Brain pericyte (primary cell): ENCODE data around the gene GRIK3.

Experiments used
- DNase-seq: peaks from one replicate; pipeline ENCODE4 v3.0.0-alpha.2; 2012; ENCODE audit warnings: low read depth, low spot score

Gene GRIK3

DNA sequence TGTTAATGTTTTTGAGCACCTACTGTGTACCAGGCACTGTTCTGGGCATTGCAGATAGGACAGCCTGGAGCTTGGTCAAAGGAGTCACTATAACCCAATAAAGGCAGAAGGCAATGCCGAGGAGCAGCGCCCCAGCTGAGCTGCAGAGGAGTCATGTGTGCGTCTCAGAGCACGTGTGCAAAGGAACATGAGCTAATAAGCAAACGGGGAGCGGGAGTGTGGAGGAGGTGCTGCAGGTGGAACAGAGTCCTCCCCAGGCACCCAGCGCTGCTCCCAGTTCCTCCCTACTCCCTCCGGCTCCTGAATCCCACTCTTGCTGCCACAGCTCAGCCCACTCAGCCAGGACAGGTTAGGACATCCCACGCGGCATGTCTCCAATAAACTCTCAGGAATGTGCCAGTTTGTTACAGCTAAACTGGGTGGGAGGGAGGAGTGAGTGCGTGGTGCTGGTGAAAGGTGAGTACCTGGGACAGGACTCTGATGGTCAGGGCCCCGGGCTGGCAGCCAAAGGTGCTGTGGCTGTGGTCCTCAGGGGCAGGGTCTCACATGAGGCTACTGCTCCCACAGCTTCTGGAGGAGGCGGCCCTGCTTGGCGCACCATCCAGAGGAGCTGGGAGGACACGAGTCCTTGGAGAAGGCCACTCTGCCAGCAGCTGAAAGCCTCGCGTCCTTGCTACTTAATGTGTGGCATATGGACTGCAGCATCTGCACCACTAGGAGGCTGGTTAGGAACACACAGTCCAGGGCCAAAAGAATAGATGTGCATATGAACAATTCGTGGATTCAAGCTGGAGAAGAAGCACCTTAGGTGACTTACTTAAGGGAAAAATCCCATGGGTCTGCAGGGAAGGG is 52.3 kb downstream of the GRIK3 start:
- DNase-seq = no peak

DNA sequence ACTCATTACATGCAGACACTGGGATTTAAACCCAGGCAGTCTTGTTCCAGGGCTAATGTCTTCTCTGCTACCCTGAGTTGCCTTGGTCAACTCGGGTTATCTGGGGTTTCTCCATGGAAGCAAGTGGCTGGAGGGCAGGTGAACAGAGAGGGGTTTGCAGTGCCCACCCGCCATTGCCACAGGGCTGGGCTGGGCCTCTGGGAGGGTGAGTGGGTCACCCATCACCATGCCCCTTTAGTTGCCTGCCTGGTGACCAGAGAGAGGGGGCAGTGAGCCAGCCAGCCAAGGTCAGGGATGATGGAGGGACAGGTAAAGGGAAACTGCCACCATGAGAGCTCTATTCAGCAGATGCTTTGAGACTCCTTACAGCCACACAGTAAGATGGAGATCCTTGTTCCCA is 53.2 kb downstream of the GRIK3 start:
- no peak for DNase-seq

DNA sequence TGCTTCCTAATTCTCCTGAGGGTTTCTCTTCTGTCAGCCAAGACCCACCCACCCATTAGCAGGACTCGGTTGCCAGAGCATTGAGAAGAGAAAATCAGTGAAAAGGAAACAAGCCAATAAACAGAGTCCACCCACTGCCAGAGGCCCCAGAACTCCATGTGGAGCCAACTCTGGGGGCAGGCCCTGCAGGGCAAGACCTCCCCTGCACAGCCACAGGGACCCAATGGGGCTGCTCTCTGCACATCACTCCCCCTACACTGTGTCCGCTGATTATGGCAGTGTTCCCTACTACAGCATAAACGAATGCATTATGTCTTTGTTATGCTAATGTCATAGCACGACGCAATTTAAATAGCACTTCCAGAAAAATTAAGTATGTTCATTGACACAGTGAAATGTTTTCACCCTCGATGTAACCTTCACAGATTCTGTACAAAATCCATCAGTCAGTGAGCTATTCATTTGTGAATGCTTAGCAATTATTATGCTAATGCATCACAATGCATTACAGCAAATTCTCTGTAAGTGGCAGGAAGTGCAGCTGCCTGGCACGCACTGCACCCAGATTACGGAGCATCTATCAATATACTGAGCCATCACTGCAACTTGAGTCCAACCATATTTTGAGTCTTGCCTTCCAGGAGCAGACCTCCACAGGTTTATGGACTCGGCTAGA is 56.4 kb downstream of the GRIK3 start:
- no peak for DNase-seq

DNA sequence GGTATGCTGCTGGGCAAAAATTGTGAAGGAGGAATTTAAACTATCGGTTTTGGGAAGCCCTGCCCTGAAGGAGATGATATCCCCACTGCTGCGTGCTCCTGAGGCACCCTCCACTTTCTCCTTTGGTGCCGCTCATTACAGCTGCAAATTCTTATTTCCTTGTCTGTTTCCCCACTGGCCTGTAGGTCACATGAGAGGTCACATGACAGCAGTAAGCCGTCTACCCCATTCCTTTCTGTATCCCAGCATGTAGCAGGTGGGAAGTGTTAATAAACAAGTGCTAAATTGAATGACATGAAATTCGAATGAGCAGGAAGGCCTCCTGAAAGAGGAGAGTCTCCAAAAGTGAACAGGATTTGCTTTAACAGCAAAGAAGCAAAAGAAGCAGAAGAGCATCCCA is 58.7 kb downstream of the GRIK3 start:
- DNase-seq = no peak

DNA sequence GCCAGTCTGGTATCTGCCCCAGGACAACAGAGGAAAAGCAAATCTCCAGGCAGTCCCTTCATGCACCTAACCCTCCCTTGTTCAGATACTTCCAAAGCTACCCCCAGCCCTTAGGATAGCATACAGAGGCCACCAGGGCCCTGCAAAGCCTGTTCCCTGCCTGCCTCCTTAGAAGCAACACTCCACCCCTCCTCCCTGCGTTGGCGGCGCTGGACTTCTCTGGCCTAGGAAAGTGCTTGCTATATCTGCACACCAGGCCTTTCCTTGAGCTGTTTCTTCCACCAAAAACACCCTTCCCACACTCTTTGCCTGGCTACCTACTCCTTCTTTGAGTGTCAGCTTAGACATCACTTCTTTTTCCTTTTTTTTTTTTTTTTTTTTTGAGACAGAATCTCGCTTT is 61.3 kb downstream of the GRIK3 start:
- DNase-seq = no peak

DNA sequence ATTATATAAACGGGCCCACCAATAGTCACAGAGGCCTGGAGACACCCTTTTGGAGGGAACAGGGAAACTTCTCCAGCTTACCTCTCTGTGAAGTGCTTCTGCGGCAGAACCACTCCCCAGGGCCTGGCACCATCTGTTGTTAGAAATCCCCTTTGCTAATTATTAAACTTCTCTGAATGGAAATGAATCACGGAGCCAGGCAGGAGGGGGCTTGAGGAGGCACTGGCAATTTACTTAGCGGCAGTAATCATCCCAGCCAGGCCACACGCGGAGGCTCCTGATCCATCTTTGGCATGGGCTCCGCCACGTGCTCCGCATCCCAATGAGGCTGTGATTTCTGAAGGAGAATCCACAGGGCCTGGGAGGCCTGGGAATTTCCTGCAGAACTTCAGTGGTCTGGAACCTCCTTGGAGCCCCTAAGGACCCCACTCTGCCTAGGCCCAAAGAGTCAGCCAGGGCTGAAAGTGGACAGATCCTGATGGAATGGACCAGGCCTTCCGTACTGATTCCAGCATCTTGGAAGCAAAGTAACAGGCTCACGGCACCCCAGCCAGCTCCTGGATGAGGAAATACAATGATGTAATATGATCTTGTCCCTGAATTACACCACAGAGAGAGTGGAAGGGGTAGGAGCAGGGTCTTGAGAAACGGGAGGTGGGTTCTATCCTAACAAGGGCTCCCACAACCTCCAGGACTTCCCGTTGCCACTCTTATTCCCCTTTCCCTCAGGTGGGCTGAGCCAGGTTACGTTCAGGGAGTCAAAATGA is 62.3 kb downstream of the GRIK3 start:
- no peak for DNase-seq

DNA sequence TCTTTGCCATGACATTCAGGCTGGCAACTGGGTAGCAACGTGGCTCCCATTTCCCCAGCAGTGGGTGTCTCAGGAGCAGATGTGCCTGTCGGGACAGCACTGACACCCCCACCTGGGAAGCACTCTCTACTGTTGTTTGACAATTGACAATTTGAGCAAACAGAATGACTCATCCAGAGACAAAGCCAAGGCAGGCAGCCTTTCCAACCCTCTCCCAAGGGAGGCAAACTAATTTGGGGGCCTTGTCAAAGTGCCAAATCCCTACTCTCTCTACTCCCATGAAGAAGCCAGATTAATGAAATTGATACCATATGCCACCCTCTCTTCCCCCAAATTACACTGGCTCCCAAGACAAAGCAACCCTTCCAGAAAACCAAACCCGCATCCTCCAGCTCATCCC is 65.6 kb downstream of the GRIK3 start:
- no peak for DNase-seq

DNA sequence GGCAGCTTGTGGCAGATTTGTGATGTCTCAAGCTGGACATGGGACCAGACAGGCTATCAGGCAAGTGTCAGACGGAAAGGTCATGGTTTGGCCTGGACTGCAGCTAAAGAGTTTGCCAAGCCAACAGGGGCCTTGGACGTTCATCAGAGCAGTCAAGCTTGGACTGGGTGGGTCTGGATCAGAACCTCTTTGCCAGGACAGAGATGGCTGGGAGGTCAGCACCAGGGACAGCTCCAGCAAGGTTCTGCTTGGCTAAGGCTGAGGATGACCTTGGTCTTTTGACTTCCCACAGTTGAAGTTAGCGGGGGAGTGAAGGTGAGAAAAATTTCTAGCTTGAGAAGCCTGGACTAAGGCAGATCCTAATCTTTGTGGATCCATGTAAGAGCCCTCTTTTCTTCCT is 68.1 kb downstream of the GRIK3 start:
- DNase-seq = no peak

DNA sequence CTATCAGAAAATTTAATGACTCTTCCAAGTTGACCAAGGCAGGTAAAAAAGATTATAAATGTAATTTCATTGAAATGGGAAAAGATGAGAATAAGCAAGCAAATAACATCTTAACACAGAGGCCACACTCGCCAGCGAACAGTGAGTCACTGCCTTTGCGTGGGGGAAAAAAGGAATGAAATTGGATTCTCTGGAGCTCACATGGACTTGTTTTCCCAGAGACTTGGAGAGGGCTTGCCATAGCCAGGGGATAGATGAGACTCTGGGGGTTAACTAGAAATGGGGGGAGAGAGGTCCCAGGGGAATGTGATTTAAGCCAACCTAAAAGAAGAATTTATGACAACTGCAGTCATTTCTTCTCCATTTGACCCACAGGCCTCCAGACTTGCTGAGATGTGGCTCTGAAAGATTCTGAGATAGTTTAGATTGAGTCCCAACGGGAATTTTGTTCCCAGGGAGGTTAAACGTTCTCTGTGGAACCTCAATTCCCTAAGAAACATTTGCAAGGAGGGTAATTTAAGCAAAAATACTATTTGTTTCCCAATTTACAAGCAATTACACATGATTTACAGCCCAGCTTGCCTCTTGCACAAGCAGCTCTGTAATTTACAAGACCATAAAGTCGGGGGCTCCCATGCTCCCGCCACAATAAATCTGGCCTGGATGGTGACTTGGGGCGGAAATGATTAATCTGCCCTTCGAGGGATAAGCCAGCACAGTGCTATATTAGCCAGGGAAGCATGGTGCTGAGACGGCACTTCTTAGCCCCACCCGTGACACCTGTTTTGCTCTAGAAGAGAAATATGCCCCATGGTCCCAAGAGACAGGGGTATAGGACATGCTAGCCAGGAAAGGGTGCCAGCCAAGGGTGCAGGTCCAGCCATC is 68.8 kb downstream of the GRIK3 start:
- DNase-seq = no peak

DNA sequence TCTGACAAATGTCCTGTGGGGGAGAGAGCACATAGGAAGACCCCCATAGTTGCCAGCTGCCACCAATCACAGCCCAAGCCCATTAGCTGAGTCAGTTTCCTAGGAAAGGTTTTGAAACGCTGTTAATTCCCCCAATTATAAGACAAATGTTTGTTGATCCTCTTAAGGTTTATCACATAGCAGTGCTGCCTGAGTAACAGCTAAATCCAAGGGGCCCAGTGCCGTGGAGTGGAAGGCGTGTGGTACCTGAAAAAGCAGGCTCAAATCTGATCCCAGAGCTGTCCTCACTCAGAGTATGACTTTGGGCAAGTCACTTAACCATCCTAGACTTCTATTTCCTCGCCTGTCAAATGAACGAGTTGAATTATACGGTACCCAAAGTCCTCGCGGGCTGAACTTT is 69.5 kb downstream of the GRIK3 start:
- no peak for DNase-seq

DNA sequence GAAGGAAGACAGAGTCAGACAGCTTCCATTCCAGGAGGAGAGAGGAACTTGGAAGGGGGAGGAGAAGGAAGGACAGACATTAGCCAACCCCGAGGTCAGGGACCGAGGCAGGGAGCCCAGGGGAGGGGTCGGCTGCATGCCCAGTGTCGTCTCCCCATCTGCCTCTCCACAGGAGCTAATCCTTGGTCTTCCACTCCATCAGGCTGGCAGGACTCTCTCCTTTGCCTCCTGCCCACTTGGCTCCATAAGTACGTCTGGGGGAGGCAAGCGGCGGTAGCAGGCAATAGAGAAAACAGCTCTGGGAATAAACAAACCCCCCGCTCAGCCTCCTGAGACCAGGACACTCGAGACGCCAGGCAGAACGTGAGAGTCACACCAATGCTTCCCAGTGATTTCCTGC is 71.3 kb downstream of the GRIK3 start:
- DNase-seq = no peak

DNA sequence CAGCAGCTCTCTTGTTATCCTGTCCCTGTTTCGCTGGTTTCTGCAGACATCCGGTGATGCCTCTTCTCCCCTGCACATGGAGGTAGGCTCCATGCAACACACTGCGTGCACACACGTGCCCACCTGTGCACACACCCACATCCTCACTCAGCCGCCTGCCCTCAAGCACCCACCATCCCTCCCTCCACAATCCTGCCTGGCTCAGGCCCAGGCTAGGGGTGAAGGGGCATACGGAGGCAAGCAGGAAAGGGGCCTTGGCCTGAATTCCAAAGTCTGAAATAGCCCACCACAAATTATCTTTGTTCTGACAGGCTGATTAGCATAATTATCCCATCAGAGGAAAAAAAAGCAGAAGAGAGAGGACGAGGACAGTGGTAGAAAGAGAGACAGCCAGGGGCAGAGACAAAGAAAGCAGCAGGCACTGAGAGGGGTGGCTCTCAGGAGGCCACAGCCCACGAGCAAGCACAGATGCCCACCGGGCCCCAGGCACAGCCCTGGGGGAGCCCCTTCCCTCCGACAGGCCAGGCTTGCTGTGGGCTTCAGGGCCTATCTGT is 73.2 kb downstream of the GRIK3 start:
- DNase-seq = no peak

DNA sequence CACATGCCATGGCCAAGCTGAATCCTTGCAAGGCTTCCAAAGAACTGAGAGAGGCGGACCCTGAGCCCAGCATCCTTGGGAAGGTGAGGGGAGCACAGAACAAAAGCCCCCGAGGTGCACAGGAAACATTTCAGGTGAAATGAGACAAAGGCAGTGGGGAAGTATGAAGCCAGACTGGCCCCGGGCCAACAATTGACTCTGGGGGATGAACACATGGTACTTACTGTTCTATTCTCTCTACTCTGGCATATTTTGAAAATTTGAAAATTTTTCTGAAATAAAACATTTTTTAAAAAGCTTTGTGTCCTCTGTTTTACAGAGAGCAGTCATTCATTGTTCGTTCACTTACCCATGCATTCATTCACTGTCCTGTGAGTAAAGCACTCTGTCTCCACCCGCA is 77.7 kb downstream of the GRIK3 start:
- no peak for DNase-seq

DNA sequence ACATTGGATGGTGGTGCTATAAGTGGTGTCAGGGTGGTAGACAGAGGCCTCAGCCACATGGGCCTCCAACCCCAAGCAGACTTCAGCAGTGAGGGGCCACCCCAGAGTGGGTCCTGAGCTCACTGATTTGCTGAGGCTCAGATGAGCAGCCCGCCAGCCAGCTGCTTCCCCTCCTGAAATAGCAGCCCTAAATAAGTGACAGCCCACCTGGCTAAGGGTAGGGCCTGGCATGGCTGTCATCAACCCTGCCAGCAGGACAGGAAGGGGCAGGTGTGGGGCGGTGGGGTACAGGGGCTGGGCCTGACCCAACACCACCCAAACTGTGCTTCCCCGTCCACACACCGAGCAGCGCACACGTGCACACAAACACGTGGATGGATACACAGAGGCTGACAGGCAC is 79.3 kb downstream of the GRIK3 start:
- DNase-seq = no peak

DNA sequence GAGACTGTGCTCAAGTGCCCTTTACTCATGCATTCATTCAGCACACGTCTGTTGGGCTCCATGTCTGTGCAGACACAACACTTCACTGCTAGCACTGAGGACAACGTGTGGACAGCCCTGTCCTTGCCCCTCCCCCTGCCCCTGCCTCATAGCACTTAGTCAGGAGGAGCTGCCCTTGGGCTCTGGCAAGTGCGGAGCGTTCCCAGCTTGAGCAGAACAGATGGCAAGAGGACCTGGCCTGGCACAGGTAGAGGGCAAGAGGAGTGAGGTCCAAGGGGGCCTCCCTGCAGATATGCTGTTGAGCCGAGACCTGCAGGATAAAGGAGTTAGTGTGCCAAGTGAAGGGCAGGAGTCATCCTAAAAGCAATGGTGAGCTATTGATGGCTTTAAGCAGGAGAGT is 81.3 kb downstream of the GRIK3 start:
- DNase-seq = no peak

DNA sequence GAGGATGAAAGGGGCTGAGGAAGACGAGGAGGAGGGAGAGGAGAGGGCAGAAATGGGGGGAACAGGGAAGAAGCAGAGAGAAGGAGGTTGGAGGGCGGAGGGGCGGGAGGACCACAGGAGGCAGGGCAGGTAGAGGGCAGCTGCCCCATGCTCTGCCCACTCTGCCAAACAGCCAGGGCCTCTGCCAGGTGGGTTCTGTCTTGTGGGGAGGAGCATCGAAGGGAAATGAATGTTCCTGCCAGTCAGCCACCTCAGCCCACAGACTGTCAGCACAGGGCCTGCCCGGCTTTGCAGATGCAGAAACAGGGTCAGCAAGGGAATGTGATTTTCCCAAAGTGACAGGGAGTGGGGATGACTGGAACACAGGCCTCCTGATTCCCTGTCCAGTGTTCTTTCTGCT is 82.6 kb downstream of the GRIK3 start:
- no peak for DNase-seq

DNA sequence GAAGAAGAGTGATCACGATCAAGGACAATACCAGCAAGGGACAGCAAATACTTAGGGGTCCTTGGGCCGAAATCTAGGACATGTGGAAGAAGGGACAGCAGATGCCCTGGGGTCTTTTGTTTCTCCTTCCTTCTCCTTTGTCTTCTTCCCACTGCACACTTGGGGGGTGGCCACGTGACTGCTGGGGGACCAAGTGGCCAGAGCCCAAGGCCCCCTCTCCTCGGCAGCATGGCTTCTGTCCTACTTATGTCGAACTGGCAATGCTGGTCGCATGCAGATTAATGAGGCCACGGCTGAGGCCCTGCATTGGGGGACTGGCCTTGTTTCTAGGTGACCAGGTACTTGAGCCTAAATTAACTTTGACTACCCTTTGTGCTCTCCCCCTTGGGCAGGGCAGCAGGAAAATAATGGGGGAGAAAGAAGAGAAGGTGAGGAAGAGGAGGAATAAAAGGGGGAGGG is 83.0 kb downstream of the GRIK3 start:
- DNase-seq = no peak

DNA sequence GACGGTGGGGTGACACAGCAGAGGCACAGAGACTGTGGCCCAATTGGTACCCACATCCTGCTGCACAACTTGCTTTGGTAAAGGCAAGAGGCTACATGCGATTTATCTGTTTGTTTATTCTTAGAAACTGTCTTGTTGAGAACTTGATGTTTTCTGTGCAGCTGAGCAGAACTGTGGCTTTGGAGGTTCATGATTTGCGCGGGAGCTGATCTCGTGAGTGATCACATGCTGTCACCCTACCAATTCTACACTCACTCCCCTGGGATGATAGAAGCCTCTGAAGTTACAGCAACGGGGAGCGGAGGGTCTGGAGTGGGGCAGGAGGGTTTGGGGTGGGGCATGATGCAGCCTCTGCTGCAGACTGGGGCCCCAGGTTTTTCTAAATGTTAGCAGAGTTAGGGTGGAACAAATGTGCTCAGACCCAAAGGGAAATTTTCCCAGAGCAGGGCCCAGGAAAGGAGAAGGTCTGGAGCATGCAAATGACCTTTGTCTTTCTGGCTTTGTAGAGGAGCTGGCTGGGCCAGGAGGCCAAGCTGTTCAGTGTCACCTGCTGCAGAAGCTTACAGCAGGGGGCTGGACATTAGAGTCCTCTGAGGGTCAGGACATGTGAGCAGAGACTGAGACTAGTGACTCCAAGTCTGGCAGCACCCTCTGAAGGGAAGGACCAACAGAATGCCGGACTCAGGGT is 83.6 kb downstream of the GRIK3 start:
- DNase-seq = no peak

DNA sequence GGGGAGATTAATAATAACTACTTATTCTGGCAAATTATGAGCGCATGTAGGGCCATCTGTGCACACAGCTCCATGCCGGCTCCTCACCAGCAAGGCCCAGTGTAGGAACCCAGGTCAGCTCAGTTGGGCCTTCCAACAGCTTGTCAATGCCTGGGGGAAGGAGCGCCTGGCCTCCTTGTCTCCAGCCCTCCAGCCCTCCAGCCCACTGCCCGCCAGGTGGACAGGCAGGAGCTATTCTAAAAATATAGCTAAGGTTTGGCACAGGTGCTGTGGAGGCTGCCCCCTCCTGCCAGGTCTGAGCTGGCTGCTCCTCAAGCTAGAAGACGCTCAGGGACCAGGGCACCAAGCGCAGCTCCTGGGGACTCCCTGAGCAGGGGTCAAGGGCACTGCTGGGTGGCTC is 85.7 kb downstream of the GRIK3 start:
- no peak for DNase-seq

DNA sequence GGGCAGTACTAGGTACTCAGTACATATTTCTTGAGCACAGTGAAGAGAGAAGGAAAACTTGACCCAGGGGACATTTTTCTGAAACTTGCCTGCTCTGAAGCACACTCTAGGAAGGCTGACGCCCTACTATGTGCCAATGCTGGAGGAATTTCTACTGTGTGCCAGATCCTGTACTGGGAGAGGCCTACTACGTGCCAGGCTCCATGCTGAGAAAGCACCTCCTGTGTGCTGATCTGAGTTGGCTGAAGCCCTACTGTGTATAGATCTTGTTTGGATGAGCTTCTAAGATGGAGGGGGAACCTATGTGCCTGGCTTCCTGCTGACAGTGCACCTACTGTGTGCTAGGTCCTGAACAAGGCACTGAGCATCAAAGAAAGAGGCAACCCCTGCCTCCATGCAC is 86.2 kb downstream of the GRIK3 start:
- no peak for DNase-seq

DNA sequence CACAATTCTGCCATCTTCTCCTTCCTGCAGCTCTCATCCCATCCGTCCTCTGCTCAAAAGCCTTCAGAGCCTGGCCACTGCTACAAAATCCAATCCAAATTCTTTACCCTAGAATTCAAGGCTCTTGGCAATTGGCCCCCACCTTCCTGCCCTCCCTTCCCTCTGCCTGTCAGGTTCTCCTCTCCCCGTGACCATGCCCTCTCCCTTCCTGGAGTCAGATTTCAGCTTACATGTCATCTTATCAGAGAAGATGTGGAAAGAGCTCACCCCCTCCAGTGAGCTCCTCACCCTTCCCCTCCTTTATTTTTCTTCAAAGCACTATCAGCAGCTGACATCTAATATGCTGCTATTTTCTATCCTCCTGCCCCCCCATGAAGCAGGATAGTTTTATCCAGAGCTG is 86.9 kb downstream of the GRIK3 start:
- no peak for DNase-seq
